SK-N-SH (cell line): ENCODE data around the gene ARPC2. TPM values are rescaled to one million over a fixed set of nuclear protein-coding genes. Genes with fewer than 3 reads are reported as not detected.
A peak's percentile ranks its signal among the peaks of the same experiment; 100 is the strongest.

Source experiments
- CTCF ChIA-PET: fragments of 300-600, 350-600 bp; formaldehyde crosslinking; extraction: SDS; loops from one replicate; lab custom pipeline; 2021; lab: Yijun Ruan, JAX
- POLR2A ChIA-PET: fragments of 350-600 bp; sonication (Branson Sonifier 250); formaldehyde crosslinking; extraction: SDS; loops from one replicate; lab custom pipeline; 2020; ENCODE audit warnings: antibody characterized with exemption, inconsistent platforms; lab: Yijun Ruan, JAX
- DNase-seq: peaks from one replicate; pipeline ENCODE4 v3.0.0; 2012
- H2AFZ ChIP-seq: fragments of 200-600 bp; sonication (generic); 2 replicates; pipeline ENCODE4 v1.8.1; 2016; ENCODE audit warnings: antibody characterized with exemption, mild to moderate bottlenecking, low read depth
- H3F3A ChIP-seq: fragments of 200-600 bp; sonication (generic); replicated peaks from 2 replicates; pipeline ENCODE3; 2016; ENCODE audit warnings: antibody characterized with exemption, mild to moderate bottlenecking; ENCODE audit not compliant: insufficient read depth
- H3K27ac ChIP-seq, 2 experiments: fragments of 200-500 bp in 1 of 2; fragments of 200-600 bp in 1 of 2; sonication (Bioruptor generic) in 1 of 2; sonication (generic), shearing (Covaris generic) in 1 of 2; 2 replicates each; pipeline versions ENCODE4 v1.5.1 to v1.6.1; 2014 to 2016; ENCODE audit warnings: low read depth in 2 of 2, inconsistent platforms in 1 of 2, low read length in 1 of 2, mild to moderate bottlenecking in 1 of 2, mixed read lengths in 1 of 2
- H3K27me3 ChIP-seq: fragments of 200-600 bp; sonication (generic), shearing (Covaris generic); 2 replicates; pipeline ENCODE4 v1.6.1; 2016; ENCODE audit warnings: mixed run types; ENCODE audit not compliant: insufficient read depth
- H3K36me3 ChIP-seq, 2 experiments: fragments of 200-500 bp in 1 of 2; fragments of 200-600 bp in 1 of 2; sonication (Bioruptor generic) in 1 of 2; sonication (generic) in 1 of 2; replicated peaks in 1 of 2; 2 replicates each; pipeline versions ENCODE3 to v1.5.1; 2014 to 2016; ENCODE audit warnings: low read length in 1 of 2, mild to moderate bottlenecking in 1 of 2; ENCODE audit not compliant: insufficient read depth in 2 of 2, control insufficient read depth in 1 of 2
- H3K4me1 ChIP-seq, 2 experiments: fragments of 200-500 bp in 1 of 2; fragments of 200-600 bp in 1 of 2; sonication (Bioruptor generic) in 1 of 2; sonication (generic), shearing (Covaris generic) in 1 of 2; 2 replicates each; pipeline versions ENCODE4 v1.5.1 to v1.6.1; 2014 to 2016; ENCODE audit warnings: low read depth in 1 of 2, low read length in 1 of 2, mixed run types in 1 of 2; ENCODE audit not compliant: insufficient read depth in 2 of 2, control insufficient read depth in 1 of 2
- H3K4me2 ChIP-seq: fragments of 200-600 bp; sonication (generic), shearing (Covaris generic); 2 replicates; pipeline ENCODE4 v1.6.1; 2017; ENCODE audit warnings: mixed run types
- H3K4me3 ChIP-seq, 2 experiments: fragments of 200-500 bp in 1 of 2; fragments of 200-600 bp in 1 of 2; sonication (Bioruptor generic) in 1 of 2; sonication (generic), shearing (Covaris generic) in 1 of 2; 2 replicates each; pipeline versions ENCODE4 v1.5.1 to v1.8.1; 2014 to 2016; ENCODE audit warnings: low read depth in 2 of 2, inconsistent platforms in 1 of 2, low read length in 1 of 2, mild to moderate bottlenecking in 1 of 2, mixed read lengths in 1 of 2, moderate library complexity in 1 of 2
- H3K79me2 ChIP-seq: fragments of 200-600 bp; sonication (generic); 2 replicates; pipeline ENCODE4 v1.8.1; 2017; ENCODE audit warnings: mild to moderate bottlenecking; ENCODE audit not compliant: insufficient read depth
- H3K9ac ChIP-seq: fragments of 200-600 bp; sonication (generic); 2 replicates; pipeline ENCODE4 v1.6.1; 2017; ENCODE audit warnings: mixed run types
- H3K9me2 ChIP-seq: fragments of 200-600 bp; sonication (generic); 2 replicates; pipeline ENCODE4 v1.6.1; 2017; ENCODE audit warnings: mixed run types
- H3K9me3 ChIP-seq: fragments of 200-600 bp; sonication (generic); 2 replicates; pipeline ENCODE4 v1.6.1; 2017; ENCODE audit warnings: mixed run types, mild to moderate bottlenecking, moderate library complexity
- H4K20me1 ChIP-seq: fragments of 200-600 bp; sonication (generic); 2 replicates; pipeline ENCODE4 v1.6.1; 2017; ENCODE audit warnings: mild to moderate bottlenecking, mixed run types; ENCODE audit not compliant: insufficient read depth
- ELF1 ChIP-seq: IDR thresholded peaks from 2 replicates; pipeline ENCODE4 v1.4.0; 2012
- EP300 ChIP-seq, 2 experiments: IDR thresholded peaks; 2 replicates each; pipeline versions ENCODE4 v1.4.0 to v1.6.1; 2012; ENCODE audit warnings: borderline replicate concordance in 1 of 2, low read depth in 1 of 2, low read length in 1 of 2
- EZH2phosphoT487 ChIP-seq: fragments of 200-600 bp; sonication (generic); IDR thresholded peaks from 2 replicates; pipeline ENCODE4 v1.6.1; 2017; ENCODE audit warnings: low read depth, mixed run types, mild to moderate bottlenecking, antibody characterized with exemption, moderate library complexity, borderline replicate concordance
- FOXM1 ChIP-seq: IDR thresholded peaks from 2 replicates; pipeline ENCODE4 v1.4.0; 2012; ENCODE audit warnings: low read depth, mild to moderate bottlenecking
- GATA2 ChIP-seq: sonication (generic); formaldehyde crosslinking; IDR thresholded peaks from 2 replicates; pipeline ENCODE4 v1.5.0; 2020; ENCODE audit warnings: mild to moderate bottlenecking, missing genetic modification reagents
- JUND ChIP-seq: IDR thresholded peaks from 2 replicates; pipeline ENCODE4 v1.4.0; 2012
- MEF2A ChIP-seq: IDR thresholded peaks from 2 replicates; pipeline ENCODE4 v1.4.0; 2012; ENCODE audit warnings: low read depth, borderline replicate concordance
- MXI1 ChIP-seq: IDR thresholded peaks from 2 replicates; pipeline ENCODE4 v1.6.1; 2012; ENCODE audit warnings: mild to moderate bottlenecking, low read depth, low read length, improper control_type of control experiment
- NFIC ChIP-seq: IDR thresholded peaks from 2 replicates; pipeline ENCODE4 v1.4.0; 2012; ENCODE audit warnings: borderline replicate concordance
- NRF1 ChIP-seq: IDR thresholded peaks from 2 replicates; pipeline ENCODE4 v1.6.1; 2012; ENCODE audit warnings: low read depth, mild to moderate bottlenecking, low read length
- PBX3 ChIP-seq: IDR thresholded peaks from 2 replicates; pipeline ENCODE4; 2012
- RAD21 ChIP-seq: IDR thresholded peaks from 2 replicates; pipeline ENCODE4 v1.6.1; 2012; ENCODE audit warnings: mild to moderate bottlenecking, low read length
- RCOR1 ChIP-seq: fragments of 150-350 bp; IDR thresholded peaks from 2 replicates; pipeline ENCODE4 v1.6.1; 2017; ENCODE audit warnings: antibody characterized with exemption, low read length
- REST ChIP-seq: IDR thresholded peaks from 2 replicates; pipeline ENCODE4 v1.6.1; 2012; ENCODE audit warnings: mild to moderate bottlenecking, low read depth, low read length, moderate library complexity
- RFX5 ChIP-seq: IDR thresholded peaks from 2 replicates; pipeline ENCODE4 v1.6.1; 2012; ENCODE audit warnings: mild to moderate bottlenecking, improper control_type of control experiment, low read length
- SIN3A ChIP-seq: IDR thresholded peaks from 2 replicates; pipeline ENCODE4 v1.6.1; 2012; ENCODE audit warnings: low read depth, mild to moderate bottlenecking, low read length, moderate library complexity, borderline replicate concordance
- TAF1 ChIP-seq: IDR thresholded peaks from 2 replicates; pipeline ENCODE4 v1.6.1; 2012; ENCODE audit warnings: low read depth, mild to moderate bottlenecking, low read length, moderate library complexity, borderline replicate concordance
- TCF12 ChIP-seq: IDR thresholded peaks from 2 replicates; pipeline ENCODE4 v1.4.0; 2012
- USF1 ChIP-seq: IDR thresholded peaks from 2 replicates; pipeline ENCODE4 v1.4.0; 2012; ENCODE audit warnings: low read depth, borderline replicate concordance
- YY1 ChIP-seq: IDR thresholded peaks from 2 replicates; pipeline ENCODE4 v1.4.0; 2012; ENCODE audit warnings: low read depth, mild to moderate bottlenecking
- WGBS: methylation state at CpG from one replicate; pipeline ENCODE4 v1.1.6; 2017; ENCODE audit warnings: low lambda C conversion rate; 5-methylcytosine and 5-hydroxymethylcytosine counted together
- polyA plus RNA-seq, 3 experiments: library from polyadenylated mRNA; depleted of rRNA; stranded (reverse); fragments of >200 nt; gene quantifications; 2 replicates each; pipeline ENCODE4 v1.2.3, GENCODE V29; 2012

The ARPC2 gene
- polyA plus RNA-seq, 1 of the 3 experiments (the other 2 are of a cell fraction) = 319 TPM

DNA sequence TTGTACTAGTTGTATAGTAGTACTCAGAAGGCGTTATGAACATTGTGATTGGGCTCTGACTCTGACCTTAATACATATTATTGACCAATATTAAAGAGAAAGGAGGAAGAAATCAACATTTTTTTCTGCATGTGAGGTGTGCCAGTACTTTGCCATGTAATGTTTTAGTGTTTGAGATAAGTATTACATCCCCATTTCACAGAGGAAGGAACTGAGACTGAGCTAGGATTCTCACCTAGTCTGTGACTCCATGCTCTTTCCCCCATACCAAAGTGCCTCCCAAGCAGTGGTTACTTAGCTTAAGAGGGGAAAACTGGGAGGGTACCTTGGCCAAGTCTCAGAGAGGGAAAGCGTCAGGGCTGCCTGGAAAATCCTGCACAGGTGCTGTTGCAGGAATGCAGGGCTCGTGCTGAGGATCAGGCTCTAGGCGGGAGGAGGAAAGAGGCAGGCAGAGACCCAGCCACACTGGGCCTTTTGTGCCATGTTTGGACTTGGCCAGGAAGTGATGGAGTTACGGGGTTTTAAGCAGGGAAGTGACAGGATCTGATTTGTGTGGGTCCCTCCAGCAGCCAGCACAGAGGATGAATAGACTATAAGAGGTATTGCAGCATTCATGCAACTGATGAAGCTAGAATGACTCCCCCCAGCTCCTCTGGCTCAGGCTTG lies 55.0 kb downstream of the ARPC2 start:
- TF ChIP-seq RAD21 = no peak
- TF ChIP-seq MEF2A = no peak
- TF ChIP-seq TAF1 = no peak
- TF ChIP-seq PBX3 = no peak
- TF ChIP-seq YY1 = no peak
- no peak for TF ChIP-seq NRF1
- no peak for TF ChIP-seq EP300 (IDR thresholded peaks at IDR 0.05; ENCODE audit: borderline replicate concordance in 1 of 2, low read depth in 1 of 2, low read length in 1 of 2)
- TF ChIP-seq EZH2phosphoT487 = no peak
- no peak for TF ChIP-seq RCOR1
- no peak for TF ChIP-seq GATA2 (CRISPR knock-in tag)
- TF ChIP-seq SIN3A = no peak
- TF ChIP-seq RFX5 = no peak
- no peak for TF ChIP-seq USF1
- Histone ChIP-seq H3K27ac (no peak overlapping the region), H3K9me3 (no peaks in the 10 kb centered on the region), H3K4me3 (peak overlapping the region in 1 of 2 experiments; percentile 85; a peak in 1 of 4 replicates), H3K79me2 (peaks cover 47% of the 10 kb centered on the region), H3K36me3 (peaks cover 28 to 34% of the 10 kb centered on the region in 2 experiments), H3K27me3 (no peaks in the 10 kb centered on the region), H3F3A (no peaks in the 10 kb centered on the region), H2AFZ (no peak overlapping the region), H3K9me2 (no peaks in the 10 kb centered on the region), H4K20me1 (peaks cover 6% of the 10 kb centered on the region; the same call in 1 of the 2 replicates), H3K4me1 (peaks cover 14 to 19% of the 10 kb centered on the region in 2 experiments; a peak in 1 of 4 replicates), H3K4me2 (peak overlapping the region; percentile 94; the same call in 1 of the 2 replicates), H3K9ac (no peak overlapping the region)
- CTCF ChIA-PET = interaction anchor here (0.5 to 5.7 kb wide), 23 partner anchors 10 to 429 kb away, joined by 3 to 47 read pairs (median 5); partner anchors contain the start of genes CATIP and GPBAR1
- DNase-seq = no peak
- POLR2A ChIA-PET = no interaction called here
- 71% methylated on average over 5 of the region's 5 CpGs for WGBS

- peak; percentile 79 for DNase-seq
- 35% methylated on average over 15 of the region's 18 CpGs for WGBS
- H3K36me3 ChIP-seq = peaks cover 22 to 29% of the 10 kb centered on the region in 2 experiments
- H2AFZ ChIP-seq = no peak overlapping the region
- H3K27ac ChIP-seq = no peak overlapping the region
- no peaks in the 10 kb centered on the region for H3K27me3 ChIP-seq
- H3K4me3 ChIP-seq = no peak overlapping the region; a peak in 1 of 4 replicates
- no peaks in the 10 kb centered on the region for H3K9me2 ChIP-seq
- H3K79me2 ChIP-seq = peaks cover 41% of the 10 kb centered on the region
- H3K9me3 ChIP-seq = no peaks in the 10 kb centered on the region
- H4K20me1 ChIP-seq = peaks cover 6% of the 10 kb centered on the region; the same call in 1 of the 2 replicates
- POLR2A ChIA-PET = no interaction called here
- no peak overlapping the region for H3K9ac ChIP-seq
- peak overlapping the region; percentile 94; the same call in 1 of the 2 replicates for H3K4me2 ChIP-seq
- peaks cover 14 to 19% of the 10 kb centered on the region in 2 experiments; a peak in 1 of 4 replicates for H3K4me1 ChIP-seq
- no peaks in the 10 kb centered on the region for H3F3A ChIP-seq
- CTCF ChIA-PET = interaction anchor here (0.5 to 5.7 kb wide), 29 partner anchors 9 to 428 kb away, joined by 3 to 47 read pairs (median 4); partner anchors contain the start of genes CATIP and GPBAR1
- TF ChIP-seq TCF12 = no peak
- no peak for TF ChIP-seq MEF2A
- no peak for TF ChIP-seq TAF1
- TF ChIP-seq MXI1 = no peak
- TF ChIP-seq NRF1 = no peak
- no peak for TF ChIP-seq JUND
- TF ChIP-seq NFIC = peak; percentile 75
- TF ChIP-seq ELF1 = no peak
- no peak for TF ChIP-seq REST
- TF ChIP-seq FOXM1 = no peak
These were observed 55.7 kb downstream of the ARPC2 start for GRCh38 chr2:218272531-218273212.
